HG03139 (cell line): Measurements from ENCODE around the gene PIK3C2G.

Experiments used
- ATAC-seq: cut with Tn5 transposase; IDR thresholded peaks from one replicate; pipeline ENCODE4 v1.9.1; 2021; ENCODE audit not compliant: unreplicated experiment

PIK3C2G gene

DNA sequence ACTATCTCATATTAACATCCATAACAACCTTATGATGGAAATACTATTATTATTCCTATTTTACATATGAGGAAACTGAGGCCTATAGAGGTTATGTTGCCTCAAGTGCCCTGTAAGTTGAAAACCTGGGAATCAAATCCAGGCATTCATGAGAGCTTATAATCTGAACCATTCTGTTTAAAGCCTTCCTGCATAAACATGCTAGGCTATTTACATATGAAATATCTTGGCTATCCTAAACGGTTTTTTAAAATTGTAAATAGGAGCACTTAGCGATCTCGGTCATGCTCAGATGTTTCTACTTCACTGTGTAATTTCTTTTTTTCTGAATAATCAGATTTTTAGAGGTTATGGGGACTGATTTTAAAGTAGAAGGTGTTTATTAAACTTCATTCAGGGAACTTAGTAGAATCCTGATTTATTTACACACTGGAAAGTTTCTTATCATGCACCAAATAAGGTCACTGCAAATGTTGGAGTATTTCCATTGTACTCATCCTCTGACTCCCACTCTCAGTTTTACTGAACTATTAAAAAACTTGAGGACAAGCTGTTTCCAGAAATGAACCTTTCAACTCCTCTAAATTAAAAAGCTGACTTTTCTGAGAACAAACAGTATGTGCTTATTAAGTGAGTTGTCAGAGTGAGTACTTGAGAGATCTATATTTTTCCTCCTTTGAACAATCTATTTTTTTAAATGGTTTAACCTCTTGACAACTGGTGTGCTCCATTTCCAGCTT, 141.7 kb downstream of the PIK3C2G start:
- no peak for ATAC-seq

DNA sequence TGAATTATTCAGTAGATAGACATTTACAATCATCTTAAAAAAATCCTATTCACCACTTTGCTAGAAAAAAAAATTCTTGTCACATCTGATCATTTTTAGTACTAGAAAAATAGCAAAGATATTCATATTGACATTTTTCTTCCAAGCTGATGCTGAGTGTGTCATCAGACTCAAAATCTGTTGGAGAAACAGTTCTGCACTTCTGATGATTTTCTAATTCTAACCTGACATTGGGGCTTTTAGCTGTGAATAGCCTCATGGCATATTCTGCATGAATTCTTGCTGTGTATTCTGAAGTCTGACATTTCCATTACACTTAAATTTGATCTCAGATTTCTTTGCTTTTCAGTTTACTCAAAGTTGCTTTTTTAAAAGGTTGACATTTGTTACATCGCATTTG, 150.1 kb downstream of the PIK3C2G start:
- ATAC-seq, result no peak

DNA sequence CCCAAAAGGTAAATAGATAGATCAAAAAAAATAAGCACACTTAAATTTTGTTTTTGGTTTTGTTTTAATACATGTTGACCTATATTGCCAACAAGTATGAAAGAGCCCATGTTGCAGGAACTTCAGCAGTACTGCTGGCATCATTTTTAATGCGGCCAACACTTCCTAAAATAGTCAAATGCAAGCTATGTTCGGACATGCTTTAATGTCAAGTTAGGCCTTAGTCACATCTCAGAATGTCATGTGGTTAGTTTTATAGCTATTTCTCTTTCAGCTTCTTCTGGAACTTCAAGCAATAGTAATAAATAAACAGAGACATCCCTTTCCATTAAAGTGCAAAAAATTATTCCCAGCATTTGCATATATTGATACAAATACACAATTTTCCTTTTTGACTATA, 153.4 kb downstream of the PIK3C2G start:
- no peak for ATAC-seq

DNA sequence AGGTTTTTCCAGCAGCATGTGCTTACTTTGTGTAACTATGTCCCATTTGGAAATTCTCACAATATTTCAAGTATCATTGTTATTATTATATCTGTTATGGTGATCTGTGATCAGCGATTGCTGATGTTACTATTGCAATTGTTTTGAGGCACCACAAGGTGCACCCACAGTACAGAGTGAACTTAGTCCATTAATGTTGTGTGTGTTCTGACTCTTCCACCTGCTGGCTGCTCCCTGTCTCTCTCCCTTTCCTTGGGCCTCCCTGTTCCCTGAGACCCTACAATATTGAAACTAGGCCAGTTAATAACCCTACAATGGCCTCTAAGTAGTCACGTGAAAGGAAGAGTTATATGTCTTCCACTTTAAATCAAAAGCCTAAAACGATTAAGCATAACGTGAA, 153.9 kb downstream of the PIK3C2G start:
- ATAC-seq, result no peak

DNA sequence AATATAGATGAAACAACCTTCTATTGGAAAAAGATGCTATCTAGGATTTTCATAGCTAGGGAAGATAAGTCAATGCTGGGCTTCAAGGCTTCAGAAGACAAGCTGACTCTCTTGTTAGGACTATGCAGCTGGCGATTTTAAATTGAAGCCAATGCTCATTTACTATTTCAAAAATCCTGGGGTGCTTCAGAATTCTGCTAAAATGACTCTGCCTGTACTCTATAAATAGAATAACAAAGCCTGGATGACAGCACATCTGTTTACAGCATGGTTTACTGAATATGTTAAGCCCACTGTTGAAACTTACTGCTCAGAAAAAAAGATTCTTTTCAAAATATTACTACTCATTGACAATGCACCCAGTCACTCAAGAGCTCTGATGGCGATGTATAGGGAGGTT, 155.1 kb downstream of the PIK3C2G start:
- no peak for ATAC-seq

DNA sequence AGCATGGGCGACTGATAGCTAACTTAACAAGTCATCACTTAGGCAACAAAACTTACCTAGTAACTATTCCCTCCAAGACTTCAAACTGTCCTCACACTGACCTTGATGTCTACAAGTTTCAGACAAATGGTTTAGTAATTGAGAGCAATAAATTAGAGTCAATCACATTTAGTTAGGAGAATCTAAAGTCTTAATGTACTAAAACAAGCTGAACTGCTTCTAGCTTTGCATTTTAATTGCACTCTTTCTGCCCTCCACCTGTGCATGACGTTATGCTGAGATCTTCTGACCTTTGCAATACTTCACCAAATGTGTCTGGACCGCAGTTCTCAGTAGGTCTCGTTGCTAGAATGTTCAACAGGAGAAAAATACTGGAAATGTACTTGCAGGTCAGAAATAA, 158.0 kb downstream of the PIK3C2G start:
- ATAC-seq, result no peak

DNA sequence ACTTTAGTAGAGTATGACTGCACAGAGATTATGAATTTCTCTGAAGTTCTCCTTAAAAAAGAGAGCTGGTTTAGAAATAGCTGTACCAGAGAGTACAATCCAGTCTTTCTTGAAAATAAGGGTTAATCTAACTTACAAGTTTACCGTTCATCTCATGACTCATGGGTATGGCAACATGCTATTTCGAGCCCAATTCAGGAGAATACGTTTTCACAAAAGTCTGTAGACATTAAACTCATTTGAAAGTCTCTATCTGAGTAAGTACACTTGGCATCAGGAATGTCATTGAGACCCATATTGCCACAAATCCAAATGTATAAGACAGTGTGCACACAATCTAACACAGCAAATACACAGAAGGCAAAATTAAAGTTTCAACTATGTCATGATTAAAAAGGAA, 160.5 kb downstream of the PIK3C2G start:
- no peak for ATAC-seq

DNA sequence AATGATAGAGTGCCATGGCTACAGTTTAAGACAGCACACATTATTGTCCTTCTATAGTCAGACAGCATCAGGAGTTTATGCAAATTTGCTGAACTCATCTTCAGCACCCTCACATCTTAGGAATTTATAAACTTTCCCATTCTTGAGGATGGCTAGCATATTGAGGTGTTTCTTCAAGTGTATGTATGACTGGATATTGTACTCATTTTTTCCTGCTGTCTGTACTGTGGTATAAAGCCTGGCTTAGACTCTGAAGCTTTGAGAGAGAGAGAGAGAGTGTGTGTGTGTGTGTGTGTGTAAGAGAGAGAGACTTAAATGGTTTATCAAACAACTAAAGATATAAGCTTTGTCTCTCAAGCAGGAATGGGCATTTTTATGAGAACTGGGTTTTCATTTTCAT, 161.6 kb downstream of the PIK3C2G start:
- no peak for ATAC-seq

DNA sequence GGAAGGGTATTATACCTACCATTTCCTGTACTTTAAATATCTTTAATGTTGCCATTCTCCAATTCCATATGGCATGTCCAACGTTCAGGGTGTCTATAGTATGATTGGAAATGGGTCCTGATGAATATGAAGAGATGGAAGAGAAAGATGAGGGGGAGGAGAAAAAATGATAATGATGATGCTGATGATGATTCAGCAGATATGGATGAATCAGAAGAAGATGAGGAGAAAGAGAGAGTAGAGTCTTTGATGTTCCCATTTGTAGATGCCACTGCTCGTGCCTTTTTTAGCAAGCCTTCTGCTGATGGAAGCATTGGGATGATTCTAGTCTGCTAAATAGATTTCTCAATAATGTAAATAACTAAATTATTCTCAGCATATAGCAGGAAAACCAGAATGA, 163.5 kb downstream of the PIK3C2G start:
- no peak for ATAC-seq

DNA sequence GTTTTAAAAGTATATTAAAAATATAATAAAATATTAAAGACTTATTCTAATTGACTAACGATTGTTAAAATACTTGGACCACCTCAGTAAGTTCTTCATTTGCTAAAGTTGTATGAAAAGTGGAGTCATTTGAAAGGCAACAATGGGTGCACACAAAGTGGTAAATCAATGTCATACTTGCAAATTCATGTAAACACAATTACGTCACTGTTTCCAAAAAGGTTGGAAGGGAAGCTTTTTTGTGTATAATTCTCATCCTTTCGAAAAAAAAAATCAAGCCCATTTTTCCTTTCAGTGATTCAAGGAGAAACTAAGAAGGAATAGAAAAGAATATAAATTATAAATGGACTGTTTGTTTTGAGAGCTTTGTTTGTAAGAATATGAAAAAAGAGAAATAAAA, 166.2 kb downstream of the PIK3C2G start:
- no peak for ATAC-seq

DNA sequence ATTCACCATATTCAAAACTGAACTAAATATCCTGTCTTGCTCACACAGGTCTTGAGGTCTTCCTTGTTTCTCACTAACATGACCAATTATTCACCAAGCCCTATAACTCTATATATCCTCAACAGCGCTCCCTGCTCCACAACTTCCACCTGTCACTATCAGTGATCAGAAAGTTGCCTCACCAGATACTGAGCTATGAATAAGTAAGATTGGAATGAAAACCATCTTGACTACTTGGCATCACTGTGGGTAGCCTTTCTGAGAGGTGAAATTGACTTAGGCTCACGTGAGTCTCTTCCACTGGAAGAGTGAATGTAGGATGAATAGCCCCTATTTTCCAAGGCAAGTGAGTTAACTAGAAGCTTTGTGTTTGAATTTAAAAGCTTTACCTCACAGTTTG, 167.1 kb downstream of the PIK3C2G start:
- ATAC-seq, result no peak

DNA sequence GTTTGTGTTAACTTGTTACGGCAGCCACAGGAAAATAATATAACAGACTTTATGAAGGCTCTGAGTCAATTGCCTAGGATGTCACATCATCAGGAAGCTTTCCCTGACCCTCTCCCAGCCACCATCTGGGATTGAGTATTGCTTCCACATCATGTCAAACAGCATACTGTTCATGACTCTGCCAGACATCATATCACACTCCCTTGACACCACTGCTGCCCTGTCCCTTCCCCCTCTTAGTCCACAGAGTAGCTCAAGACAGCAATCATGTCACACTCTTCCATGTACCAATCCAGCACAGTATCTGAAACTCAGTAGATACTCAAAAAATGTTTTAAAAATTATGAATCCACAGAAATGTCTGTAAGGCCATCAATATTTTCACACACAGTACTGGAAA, 168.0 kb downstream of the PIK3C2G start:
- ATAC-seq, result no peak

DNA sequence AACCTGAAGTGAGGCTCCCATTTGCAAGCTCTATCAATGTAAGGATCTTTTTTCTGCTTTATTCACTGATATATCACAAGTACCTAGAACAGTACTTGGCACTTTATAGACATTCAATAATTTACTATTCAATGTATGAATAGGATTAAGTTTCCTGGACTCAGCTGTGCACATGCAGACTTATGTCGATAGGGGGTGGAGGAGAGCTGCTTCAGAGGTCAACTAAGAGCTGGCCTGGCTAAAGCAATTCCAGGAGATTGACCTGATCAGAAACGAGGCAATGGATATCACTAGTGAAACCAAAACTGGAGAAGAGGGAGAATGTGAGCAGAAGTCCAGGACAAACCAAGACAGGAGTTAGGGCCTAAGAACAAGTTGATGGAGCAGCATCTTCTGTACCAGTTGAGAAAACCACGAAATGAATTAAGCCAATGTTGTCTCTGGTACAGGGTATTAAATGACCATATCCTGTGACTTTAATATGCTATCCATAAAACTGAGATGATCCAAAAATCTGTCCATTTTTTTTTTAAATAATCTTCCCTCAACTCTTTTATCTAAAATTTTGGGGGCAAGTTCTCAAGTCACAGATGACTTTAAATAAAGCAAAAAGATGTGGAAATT, 169.2 kb downstream of the PIK3C2G start:
- ATAC-seq, result no peak

DNA sequence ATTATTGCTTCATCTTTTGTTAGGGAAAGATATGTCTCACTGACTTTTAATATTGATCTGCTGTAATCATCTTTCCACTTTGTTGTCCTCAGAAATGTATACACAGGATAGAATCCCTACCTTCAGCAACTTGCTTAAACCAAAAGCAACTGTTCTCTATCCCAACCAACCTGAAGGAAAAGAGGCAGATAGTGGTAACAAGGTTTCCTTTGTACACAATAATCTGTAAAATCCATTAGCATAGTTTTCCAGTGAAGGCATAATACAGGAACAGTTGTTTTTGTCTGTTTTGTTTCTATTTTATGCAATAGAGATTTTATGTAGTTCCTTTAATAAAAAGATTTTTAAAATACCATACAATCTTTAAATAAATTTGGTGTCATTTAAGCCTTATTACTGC, 170.5 kb downstream of the PIK3C2G start:
- no peak for ATAC-seq

DNA sequence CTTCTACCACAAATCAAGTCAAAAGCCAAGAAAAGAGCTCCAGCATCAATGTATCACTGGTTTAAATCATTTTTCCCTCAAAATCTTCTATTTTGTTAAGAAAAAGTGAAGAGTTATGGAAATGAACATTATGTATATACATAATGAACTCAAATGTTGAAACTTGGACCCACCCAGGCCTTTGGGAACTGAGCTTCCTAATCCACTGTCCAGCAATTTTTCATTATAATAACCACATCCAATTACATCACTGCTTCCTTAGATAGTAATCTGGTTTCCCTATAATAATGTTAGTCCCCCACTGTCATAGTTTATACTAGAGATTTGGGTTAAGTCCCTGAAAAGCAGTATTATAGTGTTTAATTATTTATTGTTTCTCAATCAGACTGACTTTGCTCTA, 170.9 kb downstream of the PIK3C2G start:
- ATAC-seq, result no peak

DNA sequence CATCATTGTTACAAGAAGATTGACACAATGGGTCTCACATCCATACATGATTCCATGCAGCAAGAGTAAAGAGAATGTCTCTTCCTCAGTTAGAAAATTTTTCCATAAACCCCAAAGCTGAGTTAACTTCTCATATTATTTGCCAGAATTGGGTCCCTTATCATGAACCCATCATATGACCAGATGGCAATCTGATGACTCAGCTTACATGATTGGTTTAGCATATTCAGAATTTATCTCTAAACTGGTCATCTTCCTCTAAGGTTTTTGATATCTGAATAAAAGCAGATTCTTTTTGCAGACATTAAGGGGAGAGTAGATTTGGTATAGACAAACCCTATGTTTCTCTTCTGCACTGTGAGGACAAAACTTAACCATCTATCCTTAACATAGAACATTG, 174.9 kb downstream of the PIK3C2G start:
- no peak for ATAC-seq

DNA sequence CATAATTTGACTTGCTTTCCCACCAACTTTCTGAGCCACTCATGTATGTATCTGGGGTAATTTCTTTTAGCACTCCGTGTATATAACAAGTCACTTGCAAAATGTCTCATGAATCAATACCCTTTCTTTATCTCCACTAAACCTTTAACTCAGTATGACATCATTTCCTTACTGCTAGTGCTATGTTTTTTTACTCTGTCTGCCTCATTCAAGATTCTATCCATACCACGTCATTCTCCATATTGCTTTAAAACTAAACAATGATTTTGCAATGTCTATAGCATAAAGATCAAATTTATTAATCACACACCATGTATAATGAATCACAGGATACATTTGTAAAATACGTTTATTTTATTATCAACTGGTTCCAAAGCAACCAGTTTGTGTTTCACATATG, 178.2 kb downstream of the PIK3C2G start:
- ATAC-seq, result no peak

DNA sequence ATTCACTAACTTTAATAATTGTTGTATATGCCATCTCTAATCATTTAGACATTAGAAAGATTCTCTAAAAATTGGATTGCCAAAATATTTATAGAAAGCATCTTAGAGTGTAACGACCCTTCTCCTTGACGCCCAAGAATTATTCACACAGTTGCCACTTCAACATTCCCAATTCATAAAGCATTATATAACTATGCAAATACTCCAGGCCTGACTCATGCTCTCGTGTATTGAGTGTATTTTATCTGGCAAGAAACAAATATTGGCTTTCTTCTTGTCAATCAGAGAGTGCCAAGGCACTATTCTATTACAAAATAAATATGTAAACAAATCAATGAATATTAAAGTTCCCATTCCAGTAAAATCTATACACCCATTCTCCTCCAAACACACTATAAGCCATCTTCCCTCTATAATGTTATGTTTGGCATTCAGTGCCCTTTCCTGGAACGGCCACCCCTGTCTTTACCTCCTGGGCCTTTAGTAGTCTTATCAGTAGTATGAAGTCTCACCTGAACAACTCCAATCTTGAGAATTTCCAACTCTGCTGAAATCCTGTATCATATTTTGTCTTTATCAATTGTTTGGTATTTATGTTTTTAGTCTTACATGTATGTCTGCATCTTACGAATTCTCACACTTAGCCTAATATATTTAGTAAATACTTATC, 182.6 kb downstream of the PIK3C2G start:
- ATAC-seq, result no peak

DNA sequence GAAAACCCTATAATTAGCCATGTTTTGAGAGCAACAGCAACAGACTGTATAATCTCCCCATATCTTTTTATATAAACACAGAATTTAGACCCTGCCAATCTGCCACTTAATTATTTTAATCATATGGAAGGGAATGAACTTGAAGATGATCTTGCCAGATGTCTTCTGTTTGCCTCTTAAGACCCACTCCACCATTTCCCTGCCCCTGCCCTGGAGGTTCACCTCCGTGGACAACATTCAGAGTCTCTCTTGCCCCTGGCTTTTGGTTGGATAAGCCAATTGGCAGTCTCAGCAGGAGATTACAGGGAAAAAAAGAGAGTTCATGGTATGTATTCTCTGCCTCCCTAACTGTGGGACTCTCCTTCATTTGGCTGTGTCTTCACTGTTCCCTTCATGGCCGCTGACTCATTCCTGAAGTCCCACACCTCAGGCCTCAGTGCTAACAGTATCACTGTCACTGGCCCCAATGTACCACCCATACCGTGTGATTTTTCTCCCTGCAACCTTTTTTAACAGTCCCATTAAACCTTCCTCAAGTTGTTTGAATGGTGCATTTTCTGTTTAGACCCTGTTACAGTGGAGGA, 184.8 kb downstream of the PIK3C2G start:
- ATAC-seq, result no peak

DNA sequence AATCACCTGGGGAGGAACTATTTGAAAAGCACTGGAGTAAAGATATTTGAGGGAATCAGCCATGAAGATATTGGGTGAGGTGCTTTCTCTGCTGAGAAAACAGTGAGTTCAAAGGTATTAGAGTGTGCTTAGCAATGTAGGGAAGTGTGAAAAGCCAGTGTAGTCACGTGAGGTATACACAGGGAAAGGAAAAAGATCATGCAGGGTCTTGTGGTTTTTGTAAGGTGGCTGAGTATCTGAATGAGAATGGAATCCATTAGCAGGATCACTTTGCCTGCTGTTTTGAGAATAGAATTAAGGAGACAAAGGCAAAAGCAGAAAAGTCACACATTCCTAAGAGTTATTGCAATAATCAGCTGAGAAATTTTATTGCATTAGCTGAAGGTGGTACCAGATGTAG, 193.0 kb downstream of the PIK3C2G start:
- ATAC-seq, result no peak

DNA sequence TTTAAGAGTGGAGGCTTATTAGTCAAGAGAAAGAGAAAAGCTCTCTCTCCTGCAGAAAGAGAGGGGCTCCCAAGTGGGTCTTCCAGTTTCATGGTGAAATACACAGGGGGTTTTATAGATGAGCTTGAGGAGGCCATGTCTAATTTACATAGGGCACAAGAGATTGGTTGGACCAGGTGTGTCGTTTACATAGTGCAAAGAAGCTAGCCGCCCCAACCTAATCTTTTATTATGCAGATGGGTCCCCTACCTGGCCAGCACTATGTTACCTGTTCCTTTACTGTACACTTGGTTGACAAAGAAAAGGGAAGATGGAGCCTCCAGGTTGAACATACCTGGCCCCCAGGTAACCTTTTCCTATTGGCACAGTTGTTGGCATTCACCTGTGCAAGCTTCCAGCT, 195.0 kb downstream of the PIK3C2G start:
- ATAC-seq, result no peak

DNA sequence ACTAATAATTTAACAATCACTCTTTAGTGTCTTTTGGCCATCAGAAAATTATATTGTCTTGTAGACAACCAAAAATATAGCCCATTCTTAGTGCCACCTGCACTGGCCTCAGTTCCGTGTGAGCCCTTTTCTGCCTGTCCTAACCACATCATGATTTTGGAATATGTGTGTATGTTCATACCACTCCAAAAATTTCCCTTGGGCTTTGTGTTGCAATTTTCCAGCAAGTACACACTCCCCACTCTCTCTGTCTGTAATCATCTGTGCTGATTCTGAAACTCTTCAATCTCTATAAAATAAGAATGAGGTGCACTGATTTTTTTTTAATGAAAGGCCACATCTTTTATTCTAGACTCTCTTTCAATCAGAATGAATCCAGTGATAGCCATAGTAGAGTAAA, 196.0 kb downstream of the PIK3C2G start:
- ATAC-seq, result no peak
